Measurements from ENCODE around the gene C19orf85.
"Not testable (repeated sequence)": the region's sequence is repeated elsewhere in the genome, so short reads cannot be mapped to it uniquely, and the experiment has no call there.

C19orf85 gene

GRCh38 chr19:55453511-55454260 is 10.9 kb downstream of the C19orf85 start:
- Histone ChIP-seq H3K9me3 (ENCODE audit: insufficient read depth, low read depth, low read length) (no peaks in the 10 kb centered on the region), H3K4me1 (ENCODE audit: insufficient read depth, low read length) (no peaks in the 10 kb centered on the region; the same call in 1 of the 2 replicates), H3K36me3 (ENCODE audit: insufficient read depth, low read length) (no peaks in the 10 kb centered on the region), H3K9ac (ENCODE audit: low read depth, low read length) (no peak overlapping the region), H3K4me3 (ENCODE audit: low read length) (no peak overlapping the region), H3K27ac (ENCODE audit: low read depth, low read length) (no peak overlapping the region), H3K27me3 (ENCODE audit: insufficient read depth, low read length) (peaks cover 38% of the 10 kb centered on the region)
- 90% methylated on average over 12 of the region's 12 CpGs for WGBS

GRCh38 chr19:55452749-55453346 is 11.7 kb downstream of the C19orf85 start:
- no peak overlapping the region for H3K9ac ChIP-seq (ENCODE audit: low read depth, low read length)
- no peaks in the 10 kb centered on the region for H3K9me3 ChIP-seq (ENCODE audit: insufficient read depth, low read depth, low read length)

GRCh38 chr19:55451965-55452748 is 12.4 kb downstream of the C19orf85 start:
- Histone ChIP-seq H3K4me3 (ENCODE audit: low read length) (peak overlapping the region; percentile 48), H3K4me1 (ENCODE audit: insufficient read depth, low read length) (no peaks in the 10 kb centered on the region; the same call in 1 of the 2 replicates), H3K27ac (ENCODE audit: low read depth, low read length) (no peak overlapping the region), H3K36me3 (ENCODE audit: insufficient read depth, low read length) (no peaks in the 10 kb centered on the region), H3K9ac (ENCODE audit: low read depth, low read length) (no peak overlapping the region; the same call in 1 of the 2 replicates), H3K27me3 (ENCODE audit: insufficient read depth, low read length) (peaks cover 53% of the 10 kb centered on the region), H3K9me3 (ENCODE audit: insufficient read depth, low read depth, low read length) (no peaks in the 10 kb centered on the region)
- WGBS: 5% methylated on average over 55 of the region's 57 CpGs

More at GRCh38 chr19:55452749-55453346, 11.7 kb downstream of the C19orf85 start:
- no peaks in the 10 kb centered on the region for H3K36me3 ChIP-seq (ENCODE audit: insufficient read depth, low read length)
- H3K27ac ChIP-seq (ENCODE audit: low read depth, low read length): no peak overlapping the region
- peak overlapping the region; percentile 48 for H3K4me3 ChIP-seq (ENCODE audit: low read length)
- peaks cover 46% of the 10 kb centered on the region for H3K27me3 ChIP-seq (ENCODE audit: insufficient read depth, low read length)
- WGBS: 8% methylated on average over 33 of the region's 34 CpGs
- no peaks in the 10 kb centered on the region; the same call in 1 of the 2 replicates for H3K4me1 ChIP-seq (ENCODE audit: insufficient read depth, low read length)

- no peaks in the 10 kb centered on the region for H3K9me3 ChIP-seq (ENCODE audit: insufficient read depth, low read depth, low read length)
- no peaks in the 10 kb centered on the region; the same call in 1 of the 2 replicates for H3K4me1 ChIP-seq (ENCODE audit: insufficient read depth, low read length)
- H3K9ac ChIP-seq (ENCODE audit: low read depth, low read length): no peak overlapping the region
- no peak overlapping the region for H3K27ac ChIP-seq (ENCODE audit: low read depth, low read length)
- peak overlapping the region; percentile 37 for H3K4me3 ChIP-seq (ENCODE audit: low read length)
- WGBS: 3% methylated on average over 79 of the region's 80 CpGs
- peaks cover 61% of the 10 kb centered on the region for H3K27me3 ChIP-seq (ENCODE audit: insufficient read depth, low read length)
- H3K36me3 ChIP-seq (ENCODE audit: insufficient read depth, low read length): no peaks in the 10 kb centered on the region
Measured at GRCh38 chr19:55451163-55451964, 13.2 kb downstream of the C19orf85 start.

GRCh38 chr19:55449469-55449868 is 15.1 kb downstream of the C19orf85 start:
- Histone ChIP-seq H3K4me3 (ENCODE audit: low read length) (no peak overlapping the region), H3K27ac (ENCODE audit: low read depth, low read length) (no peak overlapping the region), H3K4me1 (ENCODE audit: insufficient read depth, low read length) (no peaks in the 10 kb centered on the region; the same call in 1 of the 2 replicates), H3K9me3 (ENCODE audit: insufficient read depth, low read depth, low read length) (no peaks in the 10 kb centered on the region), H3K27me3 (ENCODE audit: insufficient read depth, low read length) (peaks cover 79% of the 10 kb centered on the region), H3K36me3 (ENCODE audit: insufficient read depth, low read length) (no peaks in the 10 kb centered on the region), H3K9ac (ENCODE audit: low read depth, low read length) (no peak overlapping the region)
- WGBS: 39% methylated on average over 16 of the region's 16 CpGs

- WGBS: 91% methylated on average over 5 of the region's 5 CpGs
- H3K4me3 ChIP-seq (ENCODE audit: low read length); H3K36me3 ChIP-seq (ENCODE audit: insufficient read depth, low read length); H3K9ac ChIP-seq (ENCODE audit: low read depth, low read length); H3K27ac ChIP-seq (ENCODE audit: low read depth, low read length); H3K4me1 ChIP-seq (ENCODE audit: insufficient read depth, low read length); H3K9me3 ChIP-seq (ENCODE audit: insufficient read depth, low read depth, low read length): not testable (repeated sequence)
- peaks cover 93% of the 10 kb centered on the region for H3K27me3 ChIP-seq (ENCODE audit: insufficient read depth, low read length)
Measured at GRCh38 chr19:55448175-55448490, 16.4 kb downstream of the C19orf85 start.

- no peaks in the 10 kb centered on the region; the same call in 1 of the 2 replicates for H3K4me1 ChIP-seq (ENCODE audit: insufficient read depth, low read length)
- H3K27ac ChIP-seq (ENCODE audit: low read depth, low read length): no peak overlapping the region
- H3K9me3 ChIP-seq (ENCODE audit: insufficient read depth, low read depth, low read length): no peaks in the 10 kb centered on the region
- peaks cover 98% of the 10 kb centered on the region for H3K27me3 ChIP-seq (ENCODE audit: insufficient read depth, low read length)
- H3K9ac ChIP-seq (ENCODE audit: low read depth, low read length): no peak overlapping the region
- 37% methylated on average over 16 of the region's 16 CpGs for WGBS
- H3K36me3 ChIP-seq (ENCODE audit: insufficient read depth, low read length): no peaks in the 10 kb centered on the region
- H3K4me3 ChIP-seq (ENCODE audit: low read length): no peak overlapping the region
Measured at GRCh38 chr19:55447421-55448174, 17.0 kb downstream of the C19orf85 start.

GRCh38 chr19:55446060-55446459 is 18.5 kb downstream of the C19orf85 start:
- Histone ChIP-seq H3K36me3 (ENCODE audit: insufficient read depth, low read length) (no peaks in the 10 kb centered on the region), H3K9me3 (ENCODE audit: insufficient read depth, low read depth, low read length) (no peaks in the 10 kb centered on the region), H3K4me3 (ENCODE audit: low read length) (no peak overlapping the region), H3K4me1 (ENCODE audit: insufficient read depth, low read length) (peaks cover 5% of the 10 kb centered on the region; the same call in 1 of the 2 replicates), H3K27ac (ENCODE audit: low read depth, low read length) (no peak overlapping the region), H3K9ac (ENCODE audit: low read depth, low read length) (no peak overlapping the region), H3K27me3 (ENCODE audit: insufficient read depth, low read length) (peaks cover 98% of the 10 kb centered on the region)
- 84% methylated on average over 8 of the region's 8 CpGs for WGBS

- peaks cover 5% of the 10 kb centered on the region; the same call in 1 of the 2 replicates for H3K4me1 ChIP-seq (ENCODE audit: insufficient read depth, low read length)
- H3K9me3 ChIP-seq (ENCODE audit: insufficient read depth, low read depth, low read length): no peaks in the 10 kb centered on the region
- 51% methylated on average over 11 of the region's 11 CpGs for WGBS
- H3K36me3 ChIP-seq (ENCODE audit: insufficient read depth, low read length): no peaks in the 10 kb centered on the region
- no peak overlapping the region for H3K27ac ChIP-seq (ENCODE audit: low read depth, low read length)
- no peak overlapping the region for H3K9ac ChIP-seq (ENCODE audit: low read depth, low read length)
- peaks cover 99% of the 10 kb centered on the region for H3K27me3 ChIP-seq (ENCODE audit: insufficient read depth, low read length)
- no peak overlapping the region for H3K4me3 ChIP-seq (ENCODE audit: low read length)
Measured at GRCh38 chr19:55444646-55445045, 19.9 kb downstream of the C19orf85 start.

- Histone ChIP-seq H3K4me3 (ENCODE audit: low read length) (peak overlapping the region; percentile 1; the same call in 1 of the 2 replicates), H3K4me1 (ENCODE audit: insufficient read depth, low read length) (peaks cover 5% of the 10 kb centered on the region; the same call in 1 of the 2 replicates), H3K36me3 (ENCODE audit: insufficient read depth, low read length) (no peaks in the 10 kb centered on the region), H3K27ac (ENCODE audit: low read depth, low read length) (no peak overlapping the region), H3K9ac (ENCODE audit: low read depth, low read length) (no peak overlapping the region), H3K27me3 (ENCODE audit: insufficient read depth, low read length) (peaks cover 99% of the 10 kb centered on the region), H3K9me3 (ENCODE audit: insufficient read depth, low read depth, low read length) (no peaks in the 10 kb centered on the region)
- whole genome bisulfite sequencing: 35% methylated on average over 18 of the region's 18 CpGs
Measured at GRCh38 chr19:55443824-55444480, 20.6 kb downstream of the C19orf85 start.

All from HUES64 (cell line).